HG03097 (cell line): Measurements from ENCODE around the gene HDAC4.
"Not testable (repeated sequence)": the region's sequence is repeated elsewhere in the genome, so short reads cannot be mapped to it uniquely, and the experiment has no call there.

Experiments used
- ATAC-seq: cut with Tn5 transposase; IDR thresholded peaks from one replicate; pipeline ENCODE4 v1.9.1; 2021; ENCODE audit not compliant: unreplicated experiment, low FRiP score

The HDAC4 gene

GRCh38 chr2:239047861-239048260 lies 353.0 kb downstream of the HDAC4 start:
- no peak for ATAC-seq

GRCh38 chr2:239047420-239047819 lies 353.4 kb downstream of the HDAC4 start:
- no peak for ATAC-seq

GRCh38 chr2:239046822-239047221 lies 354.0 kb downstream of the HDAC4 start:
- no peak for ATAC-seq

GRCh38 chr2:239044336-239044735 lies 356.5 kb downstream of the HDAC4 start:
- ATAC-seq, result no peak

- ATAC-seq, result no peak
These were observed 357.5 kb downstream of the HDAC4 start for GRCh38 chr2:239043326-239043725.

- ATAC-seq, result no peak
These were observed 358.1 kb downstream of the HDAC4 start for GRCh38 chr2:239042551-239043320.

GRCh38 chr2:239042046-239042445 lies 358.8 kb downstream of the HDAC4 start:
- no peak for ATAC-seq

GRCh38 chr2:239041062-239041461 lies 359.8 kb downstream of the HDAC4 start:
- no peak for ATAC-seq

- ATAC-seq, result no peak
These were observed 360.6 kb downstream of the HDAC4 start for GRCh38 chr2:239040152-239040761.

- no peak for ATAC-seq
These were observed 361.4 kb downstream of the HDAC4 start for GRCh38 chr2:239039479-239039861.

- no peak for ATAC-seq
These were observed 361.9 kb downstream of the HDAC4 start for GRCh38 chr2:239038773-239039478.

- not testable (repeated sequence) for ATAC-seq
These were observed 362.5 kb downstream of the HDAC4 start for GRCh38 chr2:239038284-239038683.

- no peak for ATAC-seq
These were observed 363.3 kb downstream of the HDAC4 start for GRCh38 chr2:239037559-239037910.

- ATAC-seq, result no peak
These were observed 363.8 kb downstream of the HDAC4 start for GRCh38 chr2:239036819-239037558.

GRCh38 chr2:239035997-239036731 lies 364.7 kb downstream of the HDAC4 start:
- no peak for ATAC-seq

GRCh38 chr2:239035361-239035814 lies 365.4 kb downstream of the HDAC4 start:
- ATAC-seq, result no peak

- no peak for ATAC-seq
These were observed 366.1 kb downstream of the HDAC4 start for GRCh38 chr2:239034561-239035341.

- no peak for ATAC-seq
These were observed 366.8 kb downstream of the HDAC4 start for GRCh38 chr2:239033801-239034560.

GRCh38 chr2:239029958-239030357 lies 370.9 kb downstream of the HDAC4 start:
- ATAC-seq, result no peak
